Panc1 (cell line): ENCODE results near the gene KCNJ5. TPM values are rescaled to one million over a fixed set of nuclear protein-coding genes. Genes with fewer than 3 reads are reported as not detected.

Source experiments
- ATAC-seq: fragments of 200-7000 bp; cut with Tn5 transposase; 2 replicates; pipeline ENCODE4 v1.9.1; 2020; ENCODE audit warnings: mild to moderate bottlenecking, moderate library complexity
- BruUV-seq: library from RNA; stranded (reverse); fragments of 400-500 nt; replicated peaks from 2 replicates; lab custom pipeline; 2021; lab: Mats Ljungman, UMichigan
- CTCF ChIA-PET: fragments of 300-600 bp; sonication (Branson Sonifier 250); formaldehyde crosslinking; loops from one replicate; lab custom pipeline; 2022; ENCODE audit warnings: antibody characterized with exemption; lab: Charles Lee
- POLR2A ChIA-PET: fragments of 300-600 bp; sonication (Branson Sonifier 250); formaldehyde crosslinking; loops from one replicate; lab custom pipeline; 2022; ENCODE audit warnings: antibody characterized with exemption; lab: Charles Lee
- DNase-seq: peaks from one replicate; pipeline ENCODE4 v3.0.0-alpha.2; 2010; ENCODE audit warnings: low read depth, low spot score
- H3K27ac ChIP-seq: 2 replicates; pipeline ENCODE4 v1.5.1; 2011; ENCODE audit warnings: mild to moderate bottlenecking, low read length, inconsistent platforms
- H3K27me3 ChIP-seq: fragments of 200-500 bp; sonication (Bioruptor generic); 2 replicates; pipeline ENCODE4 v1.6.0; 2014; ENCODE audit warnings: low read length, inconsistent platforms; ENCODE audit not compliant: control insufficient read depth, insufficient read depth
- H3K36me3 ChIP-seq: fragments of 200-500 bp; sonication (Bioruptor generic); 2 replicates; pipeline ENCODE4 v1.5.1; 2014; ENCODE audit warnings: inconsistent platforms, mild to moderate bottlenecking, low read length, moderate library complexity; ENCODE audit not compliant: control insufficient read depth, insufficient read depth
- H3K4me1 ChIP-seq: 2 replicates; pipeline ENCODE4 v1.5.1; 2011; ENCODE audit warnings: inconsistent platforms, mild to moderate bottlenecking, low read length, moderate library complexity; ENCODE audit not compliant: control insufficient read depth, insufficient read depth
- H3K4me3 ChIP-seq, 2 experiments: 2 replicates each; pipeline ENCODE4 v1.5.1; 2011 to 2012; ENCODE audit warnings: low read depth in 2 of 2, low read length in 2 of 2, mild to moderate bottlenecking in 2 of 2, inconsistent platforms in 1 of 2, moderate library complexity in 1 of 2
- H3K9me3 ChIP-seq: fragments of 200-500 bp; sonication (Bioruptor generic); 2 replicates; pipeline ENCODE4 v1.5.1; 2014; ENCODE audit warnings: low read depth, mild to moderate bottlenecking, inconsistent platforms, low read length, moderate library complexity; ENCODE audit not compliant: control insufficient read depth, insufficient read depth
- CTCF ChIP-seq: fragments of 450-650 bp; IDR thresholded peaks from 2 replicates; pipeline ENCODE4 v1.5.1; 2017; ENCODE audit warnings: mild to moderate bottlenecking
- POLR2AphosphoS5 ChIP-seq: IDR thresholded peaks from 2 replicates; pipeline ENCODE4 v1.6.1; 2012; ENCODE audit warnings: mild to moderate bottlenecking, low read depth, low read length, moderate library complexity
- SIN3A ChIP-seq: IDR thresholded peaks from 2 replicates; pipeline ENCODE4 v1.6.1; 2012; ENCODE audit warnings: low read depth, mild to moderate bottlenecking, low read length, moderate library complexity, borderline replicate concordance; ENCODE audit not compliant: insufficient read depth
- TCF7L2 ChIP-seq: IDR thresholded peaks from 2 replicates; pipeline ENCODE4 v1.6.1; 2011; ENCODE audit warnings: mild to moderate bottlenecking, low read depth, low read length, inconsistent platforms
- in situ Hi-C: cut with HindIII; loops from 2 replicates; pipeline ENCODE4 v1.10.0; 2016; ENCODE audit warnings: low sequenced_read_pairs, low pct_unique_long_range_greater_than_20kb
- intact Hi-C: fragments of 100-400 bp; cut with micrococcal nuclease; formaldehyde crosslinking; loops from one replicate; pipeline ENCODE4 v1.10.0; 2022; ENCODE audit not compliant: unreplicated experiment
- total RNA-seq: library from RNA; stranded (reverse); gene quantifications from one replicate; pipeline ENCODE4 v1.2.1, GENCODE V29; 2021; ENCODE audit not compliant: unreplicated experiment
- TF ChIP-seq, protein P1 (sequence below), 2 experiments: IDR thresholded peaks; 2 replicates each; pipeline ENCODE4 v1.6.1; 2011 to 2012; ENCODE audit warnings: low read depth in 2 of 2, control low read depth in 1 of 2, low read length in 1 of 2, mild to moderate bottlenecking in 1 of 2, moderate library complexity in 1 of 2; ENCODE audit not compliant: insufficient read depth in 1 of 2

KCNJ5 gene
- total RNA-seq, 1 experiment from 2014 or later: 0.28 TPM

DNA sequence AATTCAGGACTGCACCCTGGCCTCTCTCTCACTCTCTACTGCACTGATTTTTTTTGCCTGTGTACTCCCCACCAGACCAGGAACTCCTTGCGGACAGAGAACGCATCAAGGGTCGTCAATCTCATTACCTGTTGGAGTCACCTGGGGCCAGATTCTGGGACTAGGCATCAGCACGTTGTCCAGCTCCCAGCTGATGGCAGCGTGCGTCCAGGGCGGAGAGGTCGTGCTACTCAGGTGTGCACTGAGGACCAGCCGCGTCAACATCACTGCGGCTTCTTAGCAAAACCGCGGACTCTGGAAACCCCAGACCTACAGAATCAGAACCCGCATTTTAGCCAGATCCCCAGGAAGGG is 13.1 kb downstream of the KCNJ5 start:
- ChIA-PET CTCF (interaction anchor here (1.1 kb wide), 1 partner anchor 427 kb away, joined by 3 read pairs; no protein-coding TSS in a partner anchor), POLR2A (no interaction called here)
- no peak overlapping the region; the same call in 1 of the 2 replicates for H3K27ac ChIP-seq
- H3K27me3 ChIP-seq: peaks cover 2% of the 10 kb centered on the region; the same call in 1 of the 2 replicates
- H3K4me3 ChIP-seq: no peak overlapping the region
- DNase-seq: no peak
- H3K4me1 ChIP-seq: peaks cover 23% of the 10 kb centered on the region
- no peak for ATAC-seq
- in situ Hi-C loops (no loop called here), intact Hi-C loops (no loop called here)
- H3K9me3 ChIP-seq: no peaks in the 10 kb centered on the region
- no TSS peak for BruUV-seq
- TF ChIP-seq, protein P1, sequence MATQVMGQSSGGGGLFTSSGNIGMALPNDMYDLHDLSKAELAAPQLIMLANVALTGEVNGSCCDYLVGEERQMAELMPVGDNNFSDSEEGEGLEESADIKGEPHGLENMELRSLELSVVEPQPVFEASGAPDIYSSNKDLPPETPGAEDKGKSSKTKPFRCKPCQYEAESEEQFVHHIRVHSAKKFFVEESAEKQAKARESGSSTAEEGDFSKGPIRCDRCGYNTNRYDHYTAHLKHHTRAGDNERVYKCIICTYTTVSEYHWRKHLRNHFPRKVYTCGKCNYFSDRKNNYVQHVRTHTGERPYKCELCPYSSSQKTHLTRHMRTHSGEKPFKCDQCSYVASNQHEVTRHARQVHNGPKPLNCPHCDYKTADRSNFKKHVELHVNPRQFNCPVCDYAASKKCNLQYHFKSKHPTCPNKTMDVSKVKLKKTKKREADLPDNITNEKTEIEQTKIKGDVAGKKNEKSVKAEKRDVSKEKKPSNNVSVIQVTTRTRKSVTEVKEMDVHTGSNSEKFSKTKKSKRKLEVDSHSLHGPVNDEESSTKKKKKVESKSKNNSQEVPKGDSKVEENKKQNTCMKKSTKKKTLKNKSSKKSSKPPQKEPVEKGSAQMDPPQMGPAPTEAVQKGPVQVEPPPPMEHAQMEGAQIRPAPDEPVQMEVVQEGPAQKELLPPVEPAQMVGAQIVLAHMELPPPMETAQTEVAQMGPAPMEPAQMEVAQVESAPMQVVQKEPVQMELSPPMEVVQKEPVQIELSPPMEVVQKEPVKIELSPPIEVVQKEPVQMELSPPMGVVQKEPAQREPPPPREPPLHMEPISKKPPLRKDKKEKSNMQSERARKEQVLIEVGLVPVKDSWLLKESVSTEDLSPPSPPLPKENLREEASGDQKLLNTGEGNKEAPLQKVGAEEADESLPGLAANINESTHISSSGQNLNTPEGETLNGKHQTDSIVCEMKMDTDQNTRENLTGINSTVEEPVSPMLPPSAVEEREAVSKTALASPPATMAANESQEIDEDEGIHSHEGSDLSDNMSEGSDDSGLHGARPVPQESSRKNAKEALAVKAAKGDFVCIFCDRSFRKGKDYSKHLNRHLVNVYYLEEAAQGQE (IDR thresholded peaks at IDR 0.05; ENCODE audit: insufficient read depth in 1 of 2, low read depth in 2 of 2, low read length in 1 of 2): no peak
- TF ChIP-seq CTCF (no peak), TCF7L2 (no peak), POLR2AphosphoS5 (no peak), SIN3A (no peak)
- H3K36me3 ChIP-seq: no peaks in the 10 kb centered on the region

DNA sequence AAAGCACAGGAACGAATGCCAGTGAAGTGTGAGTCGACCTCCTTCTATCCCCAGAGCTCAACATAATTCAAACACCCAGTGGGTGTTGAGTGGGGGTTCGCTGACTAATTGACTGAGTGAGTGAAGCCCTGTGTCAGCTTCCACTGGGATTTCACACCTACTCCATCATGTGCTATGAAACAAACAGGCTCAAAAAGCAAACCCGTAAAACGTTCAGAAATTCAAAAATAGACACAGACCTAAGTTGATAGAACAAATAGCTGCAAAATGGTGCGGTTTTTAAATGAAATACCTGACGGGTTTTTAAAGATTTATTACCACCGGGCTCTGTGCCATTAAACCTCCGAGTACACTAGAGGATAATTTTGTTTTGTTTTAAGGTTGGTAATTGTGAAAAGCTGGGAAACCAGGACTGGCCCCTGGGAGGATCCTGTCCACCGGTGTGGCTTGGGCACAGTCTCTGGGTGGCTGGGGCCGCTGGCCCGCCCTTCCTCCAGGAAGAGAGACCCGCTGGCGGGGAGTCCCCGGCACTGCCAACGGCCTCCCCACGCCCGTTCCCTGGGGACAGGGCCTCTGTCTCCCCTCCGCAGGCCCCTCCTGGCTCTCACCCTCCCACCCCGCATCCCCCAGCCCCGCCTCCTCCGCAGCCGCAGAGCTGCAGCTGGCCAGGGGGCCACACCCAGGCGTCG is 13.6 kb downstream of the KCNJ5 start:
- POLR2A ChIA-PET: interaction anchor here (0.6 kb wide), 1 partner anchor 747 kb away, joined by 5 read pairs; no protein-coding TSS in a partner anchor
- H3K27ac ChIP-seq: peak overlapping the region; percentile 80
- H3K4me3 ChIP-seq: peak overlapping the region; percentile 50 to 64
- ATAC-seq: peak; percentile 79
- DNase-seq: no peak
- H3K36me3 ChIP-seq: no peaks in the 10 kb centered on the region
- peaks cover 23% of the 10 kb centered on the region for H3K4me1 ChIP-seq
- in situ Hi-C loops (no loop called here), intact Hi-C loops (no loop called here)
- no TSS peak for BruUV-seq
- TF ChIP-seq TCF7L2 (no peak), CTCF (no peak)
- TF ChIP-seq, protein P1 (IDR thresholded peaks at IDR 0.05; ENCODE audit: insufficient read depth in 1 of 2, low read depth in 2 of 2, low read length in 1 of 2): no peak
- peaks cover 2% of the 10 kb centered on the region; the same call in 1 of the 2 replicates for H3K27me3 ChIP-seq
- CTCF ChIA-PET: interaction anchor here (0.5 to 1.9 kb wide), 4 partner anchors 33 to 427 kb away, joined by 3 to 10 read pairs (median 3); no protein-coding TSS in a partner anchor
- no peaks in the 10 kb centered on the region for H3K9me3 ChIP-seq
